Measurements from ENCODE around the gene SEC14L2.
A peak's percentile ranks its signal among the peaks of the same experiment; 100 is the strongest.

SEC14L2 gene

GRCh38 chr22:30436196-30436595 lies 39.4 kb downstream of the SEC14L2 start:
- FAIRE-seq (no peak), DNase-seq (ENCODE audit: insufficient read length, low spot score) (no peak)
- TF ChIP-seq CTCF (IDR thresholded peaks at IDR 0.05; ENCODE audit: insufficient read depth, missing control alignments) = no peak

- no peak for TF ChIP-seq CTCF (IDR thresholded peaks at IDR 0.05; ENCODE audit: insufficient read depth, missing control alignments)
- FAIRE-seq (no peak), DNase-seq (ENCODE audit: insufficient read length, low spot score) (no peak)
These were observed 41.7 kb downstream of the SEC14L2 start for GRCh38 chr22:30438559-30438958.

- FAIRE-seq (no peak), DNase-seq (ENCODE audit: insufficient read length, low spot score) (no peak)
- TF ChIP-seq CTCF (IDR thresholded peaks at IDR 0.05; ENCODE audit: insufficient read depth, missing control alignments) = no peak
These were observed 42.4 kb downstream of the SEC14L2 start for GRCh38 chr22:30439226-30439625.

- no peak for TF ChIP-seq CTCF (IDR thresholded peaks at IDR 0.05; ENCODE audit: insufficient read depth, missing control alignments)
- no peak for DNase-seq (ENCODE audit: insufficient read length, low spot score)
- no peak for FAIRE-seq
These were observed 43.0 kb downstream of the SEC14L2 start for GRCh38 chr22:30439836-30440235.

- DNase-seq (ENCODE audit: insufficient read length, low spot score) (no peak), FAIRE-seq (no peak)
- no peak for TF ChIP-seq CTCF (IDR thresholded peaks at IDR 0.05; ENCODE audit: insufficient read depth, missing control alignments)
These were observed 44.3 kb downstream of the SEC14L2 start for GRCh38 chr22:30441088-30441487.

- FAIRE-seq (no peak), DNase-seq (ENCODE audit: insufficient read length, low spot score) (peak; percentile 46)
- TF ChIP-seq CTCF (IDR thresholded peaks at IDR 0.05; ENCODE audit: insufficient read depth, missing control alignments) = peak; percentile 60
These were observed 48.0 kb downstream of the SEC14L2 start for GRCh38 chr22:30444632-30445437.

GRCh38 chr22:30445438-30446145 lies 48.8 kb downstream of the SEC14L2 start:
- FAIRE-seq (no peak), DNase-seq (ENCODE audit: insufficient read length, low spot score) (no peak)
- TF ChIP-seq CTCF (IDR thresholded peaks at IDR 0.05; ENCODE audit: insufficient read depth, missing control alignments) = no peak

Measured in D721Med (cell line).